ENCODE results near the gene HEXIM2.

The HEXIM2 gene

GRCh38 chr17:45146166-45146565 lies 15.5 kb upstream of the HEXIM2 start:
- Mint-ChIP-seq H3K36me3 (ENCODE audit: low read depth) (peaks cover under 1% of the 10 kb centered on the region), H3K4me3 (peak overlapping the region; percentile 100), H3K4me1 (peaks cover 49% of the 10 kb centered on the region), H3K27me3 (ENCODE audit: low read depth, poor library complexity) (peaks cover 9% of the 10 kb centered on the region), H3K9me3 (no peaks in the 10 kb centered on the region), H3K27ac (peak overlapping the region; percentile 66)
- DNase-seq: no peak
- TF ChIP-seq CTCF (IDR thresholded peaks at IDR 0.05): no peak

GRCh38 chr17:45146592-45146889 lies 15.1 kb upstream of the HEXIM2 start:
- Mint-ChIP-seq H3K27me3 (ENCODE audit: low read depth, poor library complexity) (peaks cover 9% of the 10 kb centered on the region), H3K9me3 (no peaks in the 10 kb centered on the region), H3K4me1 (peaks cover 51% of the 10 kb centered on the region), H3K36me3 (ENCODE audit: low read depth) (no peaks in the 10 kb centered on the region), H3K4me3 (peak overlapping the region; percentile 100), H3K27ac (peak overlapping the region; percentile 97)
- DNase-seq: no peak
- TF ChIP-seq CTCF (IDR thresholded peaks at IDR 0.05): no peak

- Mint-ChIP-seq H3K4me1 (peaks cover 55% of the 10 kb centered on the region), H3K36me3 (ENCODE audit: low read depth) (no peaks in the 10 kb centered on the region), H3K27ac (peak overlapping the region; percentile 100), H3K27me3 (ENCODE audit: low read depth, poor library complexity) (peaks cover 9% of the 10 kb centered on the region), H3K4me3 (peak overlapping the region; percentile 100), H3K9me3 (no peaks in the 10 kb centered on the region)
- no peak for DNase-seq
- TF ChIP-seq CTCF (IDR thresholded peaks at IDR 0.05): no peak
These were observed 14.6 kb upstream of the HEXIM2 start for GRCh38 chr17:45146890-45147580.

- Mint-ChIP-seq H3K4me3 (peak overlapping the region; percentile 100), H3K9me3 (no peaks in the 10 kb centered on the region), H3K27me3 (ENCODE audit: low read depth, poor library complexity) (peaks cover 9% of the 10 kb centered on the region), H3K36me3 (ENCODE audit: low read depth) (no peaks in the 10 kb centered on the region), H3K4me1 (peaks cover 55% of the 10 kb centered on the region), H3K27ac (peak overlapping the region; percentile 100)
- DNase-seq: peak; percentile 78
- no peak for TF ChIP-seq CTCF (IDR thresholded peaks at IDR 0.05)
These were observed 14.0 kb upstream of the HEXIM2 start for GRCh38 chr17:45147581-45148182.

- H3K9me3 Mint-ChIP-seq: no peaks in the 10 kb centered on the region
- peaks cover 47% of the 10 kb centered on the region for H3K4me1 Mint-ChIP-seq
- H3K4me3 Mint-ChIP-seq: peak within 1 kb of the TSS; percentile 100
- no peak for TF ChIP-seq CTCF (IDR thresholded peaks at IDR 0.05)
- no peaks in the 10 kb centered on the region for H3K36me3 Mint-ChIP-seq (ENCODE audit: low read depth)
- H3K27ac Mint-ChIP-seq: peak within 1 kb of the TSS; percentile 100
- H3K27me3 Mint-ChIP-seq (ENCODE audit: low read depth, poor library complexity): peaks cover 9% of the 10 kb centered on the region
- peak; percentile 98 for DNase-seq
These were observed 13.3 kb upstream of the HEXIM2 start, which contains the start of gene HEXIM1 for GRCh38 chr17:45148183-45149036. Gene HEXIM1, plus strand, starts transcription at chr17:45148475. Its CDS starts 716 bp downstream, at chr17:45149191.
